DND-41 (cell line): Measurements from ENCODE around the gene TAGAP.

Experiments
- ATAC-seq: fragments of 200-7000 bp; cut with Tn5 transposase; 3 replicates; pipeline ENCODE4 v1.9.1; 2021; ENCODE audit warnings: low read depth; ENCODE audit not compliant: insufficient read depth
- DNase-seq: peaks from one replicate; pipeline ENCODE4 v3.0.0-alpha.2; 2020
- H2AFZ ChIP-seq: 2 replicates; pipeline ENCODE4 v1.6.0; 2012; ENCODE audit warnings: low read depth, low read length
- H3K27ac ChIP-seq: 2 replicates; pipeline ENCODE4 v1.5.1; 2012; ENCODE audit warnings: low read length, inconsistent platforms
- H3K27me3 ChIP-seq: fragments of 200-600 bp; sonication (generic); 2 replicates; pipeline ENCODE4 v1.6.0; 2012; ENCODE audit warnings: low read length, mild to moderate bottlenecking, inconsistent platforms; ENCODE audit not compliant: insufficient read depth, poor library complexity
- H3K36me3 ChIP-seq: 2 replicates; pipeline ENCODE4 v1.5.1; 2012; ENCODE audit warnings: low read length, inconsistent platforms; ENCODE audit not compliant: insufficient read depth
- H3K4me1 ChIP-seq: 2 replicates; pipeline ENCODE4 v1.5.1; 2012; ENCODE audit warnings: mild to moderate bottlenecking, low read length; ENCODE audit not compliant: insufficient read depth
- H3K4me2 ChIP-seq: 2 replicates; pipeline ENCODE4 v1.6.0; 2012; ENCODE audit warnings: mild to moderate bottlenecking, moderate library complexity, low read length, inconsistent platforms; ENCODE audit not compliant: insufficient read depth
- H3K4me3 ChIP-seq, 2 experiments: fragments of 200-600 bp in 1 of 2; shearing (Covaris generic) in 1 of 2; 2 replicates each; pipeline ENCODE4 v1.5.1; 2012 to 2016; ENCODE audit warnings: inconsistent platforms in 2 of 2, low read length in 2 of 2, mild to moderate bottlenecking in 2 of 2, low read depth in 1 of 2, moderate library complexity in 1 of 2
- H3K79me2 ChIP-seq: 2 replicates; pipeline ENCODE4 v1.6.0; 2012; ENCODE audit warnings: low read length, inconsistent platforms; ENCODE audit not compliant: insufficient read depth
- H3K9ac ChIP-seq: 2 replicates; pipeline ENCODE4 v1.6.0; 2012; ENCODE audit warnings: low read depth, mild to moderate bottlenecking, inconsistent platforms, low read length, moderate library complexity
- H3K9me3 ChIP-seq: 2 replicates; pipeline ENCODE4 v1.5.1; 2012; ENCODE audit warnings: low read length, moderate library complexity, mild to moderate bottlenecking, inconsistent platforms; ENCODE audit not compliant: insufficient read depth, severe bottlenecking
- H4K20me1 ChIP-seq: 2 replicates; pipeline ENCODE4 v1.6.0; 2012; ENCODE audit warnings: low read length; ENCODE audit not compliant: insufficient read depth
- CTCF ChIP-seq: IDR thresholded peaks from 2 replicates; pipeline ENCODE4 v1.5.1; 2012; ENCODE audit warnings: borderline replicate concordance, low read length, moderate library complexity, mild to moderate bottlenecking; ENCODE audit not compliant: poor library complexity, severe bottlenecking; ENCODE audit errors: extremely low read depth
- EZH2 ChIP-seq: IDR thresholded peaks from 3 replicates; pipeline ENCODE4 v1.6.1; 2012; ENCODE audit warnings: borderline replicate concordance, low read depth, mild to moderate bottlenecking, moderate library complexity, low read length, inconsistent platforms; ENCODE audit not compliant: severe bottlenecking

Gene TAGAP

GRCh38 chr6:159045801-159046200 is 1.0 kb upstream of the TAGAP start:
- DNase-seq (peak; percentile 21), ATAC-seq (no peak)
- Histone ChIP-seq H2AFZ (0 out of 2 replicates have a peak overlapping the region, but pooled peaks have one; percentile 32), H3K4me3 (no peak overlapping the region), H3K27me3 (no peaks in the 10 kb centered on the region), H3K4me1 (peaks cover 41% of the 10 kb centered on the region), H3K79me2 (no peaks in the 10 kb centered on the region), H3K36me3 (peaks cover 21% of the 10 kb centered on the region), H3K4me2 (peak overlapping the region; percentile 69; the same call in 1 of the 2 replicates), H3K9me3 (no peaks in the 10 kb centered on the region), H3K27ac (no peak overlapping the region), H4K20me1 (no peaks in the 10 kb centered on the region), H3K9ac (no peak overlapping the region)
- TF ChIP-seq CTCF: peak; percentile 31
- TF ChIP-seq EZH2: no peak

- TF ChIP-seq CTCF (no peak), EZH2 (no peak)
- Histone ChIP-seq H3K9ac (peak overlapping the region; percentile 60), H3K4me1 (peaks cover 41% of the 10 kb centered on the region), H3K9me3 (no peaks in the 10 kb centered on the region), H2AFZ (peak overlapping the region; percentile 42; the same call in 1 of the 2 replicates), H3K27ac (peak overlapping the region; percentile 80), H3K79me2 (no peaks in the 10 kb centered on the region), H3K4me2 (peak overlapping the region; percentile 69), H4K20me1 (no peaks in the 10 kb centered on the region; the same call in 1 of the 2 replicates), H3K27me3 (no peaks in the 10 kb centered on the region), H3K4me3 (peak overlapping the region; percentile 41 to 65; a peak in 3 of 4 replicates), H3K36me3 (peaks cover 39% of the 10 kb centered on the region)
- DNase-seq (peak; percentile 32), ATAC-seq (0 out of 3 replicates have a peak, but pooled peaks have one; percentile 25)
These were observed 844 bp downstream of the TAGAP start for GRCh38 chr6:159043947-159044346.

- TF ChIP-seq EZH2: no peak
- no peak for TF ChIP-seq CTCF
- H2AFZ ChIP-seq: no peak overlapping the region
- peak overlapping the region; percentile 69 for H3K4me2 ChIP-seq
- peak overlapping the region; percentile 60 for H3K9ac ChIP-seq
- no peaks in the 10 kb centered on the region for H3K79me2 ChIP-seq
- peak; percentile 73 for ATAC-seq
- H3K9me3 ChIP-seq: no peaks in the 10 kb centered on the region
- H3K36me3 ChIP-seq: peaks cover 44% of the 10 kb centered on the region
- H3K27ac ChIP-seq: peak overlapping the region; percentile 82
- H4K20me1 ChIP-seq: no peaks in the 10 kb centered on the region; the same call in 1 of the 2 replicates
- H3K4me3 ChIP-seq: peak overlapping the region; percentile 41 to 65; a peak in 3 of 4 replicates
- peaks cover 41% of the 10 kb centered on the region for H3K4me1 ChIP-seq
- DNase-seq: peak; percentile 61
- no peaks in the 10 kb centered on the region for H3K27me3 ChIP-seq
These were observed 1.5 kb downstream of the TAGAP start for GRCh38 chr6:159043251-159043650.

- Histone ChIP-seq H2AFZ (no peak overlapping the region), H3K4me2 (peak overlapping the region; percentile 69), H3K27me3 (no peaks in the 10 kb centered on the region), H3K4me1 (peaks cover 41% of the 10 kb centered on the region), H3K27ac (peak overlapping the region; percentile 82), H3K79me2 (no peaks in the 10 kb centered on the region), H3K9me3 (no peaks in the 10 kb centered on the region), H3K4me3 (peak overlapping the region in 1 of 2 experiments; percentile 65; a peak in 2 of 4 replicates), H4K20me1 (no peaks in the 10 kb centered on the region; the same call in 1 of the 2 replicates), H3K9ac (peak overlapping the region; percentile 60; the same call in 1 of the 2 replicates), H3K36me3 (peaks cover 49% of the 10 kb centered on the region)
- DNase-seq: no peak
- TF ChIP-seq EZH2 (no peak), CTCF (no peak)
- no peak for ATAC-seq
These were observed 2.0 kb downstream of the TAGAP start for GRCh38 chr6:159042826-159043181.
